Urinary bladder (tissue), 4 donors: ENCODE data around the gene ZCCHC7. TPM values are rescaled to one million over a fixed set of nuclear protein-coding genes. Genes with fewer than 3 reads are reported as not detected.

Source experiments
- DNase-seq: peaks from one replicate; pipeline ENCODE4 v3.0.0-alpha.2; 2015; ENCODE audit errors: extremely low spot score
- H3K27ac ChIP-seq: one replicate; pipeline ENCODE4 v1.5.1; 2013; ENCODE audit warnings: low read depth, mild to moderate bottlenecking, moderate library complexity
- H3K36me3 ChIP-seq: one replicate; pipeline ENCODE4 v1.6.1; 2013; ENCODE audit warnings: mild to moderate bottlenecking, moderate library complexity; ENCODE audit not compliant: insufficient read depth
- H3K4me1 ChIP-seq: one replicate; pipeline ENCODE4 v1.6.1; 2013; ENCODE audit warnings: mild to moderate bottlenecking, moderate library complexity; ENCODE audit not compliant: insufficient read depth
- H3K4me3 ChIP-seq: one replicate; pipeline ENCODE4 v1.5.1; 2013; ENCODE audit warnings: low read depth, low read length
- WGBS: extraction: QIAGEN DNeasy Blood & Tissue Kit; methylation state at CpG from one replicate; pipeline ENCODE4 v1.1.7; 2013; 5-methylcytosine and 5-hydroxymethylcytosine counted together
- polyA plus RNA-seq: library from polyadenylated mRNA; stranded (reverse); fragments of 200-250 nt; gene quantifications from one replicate; pipeline ENCODE4 v1.2.3, GENCODE V29; 2013
- total RNA-seq: library from RNA; depleted of rRNA; stranded (reverse); fragments of >200 nt; gene quantifications from one replicate; pipeline ENCODE4 v1.2.3, GENCODE V29; 2014
- donor health status: healthy with polysubstance abuse.
- donor health status: healthy.

Gene ZCCHC7
- total and polyA plus RNA-seq, 2 donors, result 10.9 to 40.7 TPM

GRCh38 chr9:37215381-37215780, 95.0 kb downstream of the ZCCHC7 start:
- Histone ChIP-seq H3K36me3 (no peaks in the 10 kb centered on the region), H3K4me1 (no peaks in the 10 kb centered on the region), H3K4me3 (no peak overlapping the region), H3K27ac (no peak overlapping the region)
- no peak for DNase-seq
- WGBS, result 80% methylated on average over 4 of the region's 4 CpGs

- 78% methylated on average over 1 of the region's 1 CpG for WGBS
- H3K4me1 ChIP-seq, result no peaks in the 10 kb centered on the region
- H3K36me3 ChIP-seq, result no peaks in the 10 kb centered on the region
- no peak for DNase-seq
- no peak overlapping the region for H3K4me3 ChIP-seq
- no peak overlapping the region for H3K27ac ChIP-seq
These were observed 95.5 kb downstream of the ZCCHC7 start for GRCh38 chr9:37215830-37216229.

GRCh38 chr9:37217161-37217560, 96.8 kb downstream of the ZCCHC7 start:
- 99% methylated on average over 2 of the region's 2 CpGs for WGBS
- no peak overlapping the region for H3K27ac ChIP-seq
- no peak overlapping the region for H3K4me3 ChIP-seq
- no peaks in the 10 kb centered on the region for H3K4me1 ChIP-seq
- H3K36me3 ChIP-seq, result no peaks in the 10 kb centered on the region
- no peak for DNase-seq

GRCh38 chr9:37218800-37219425, 98.5 kb downstream of the ZCCHC7 start:
- no peaks in the 10 kb centered on the region for H3K36me3 ChIP-seq
- WGBS, result 83% methylated on average over 5 of the region's 5 CpGs
- H3K27ac ChIP-seq, result no peak overlapping the region
- no peaks in the 10 kb centered on the region for H3K4me1 ChIP-seq
- DNase-seq, result no peak
- H3K4me3 ChIP-seq, result no peak overlapping the region

- DNase-seq, result no peak
- Histone ChIP-seq H3K36me3 (no peaks in the 10 kb centered on the region), H3K27ac (no peak overlapping the region), H3K4me1 (no peaks in the 10 kb centered on the region), H3K4me3 (no peak overlapping the region)
- 89% methylated on average over 4 of the region's 4 CpGs for WGBS
These were observed 100.6 kb downstream of the ZCCHC7 start for GRCh38 chr9:37220971-37221370.

GRCh38 chr9:37221489-37222106, 101.2 kb downstream of the ZCCHC7 start:
- WGBS, result 99% methylated on average over 1 of the region's 1 CpG
- no peak overlapping the region for H3K27ac ChIP-seq
- no peak for DNase-seq
- no peaks in the 10 kb centered on the region for H3K36me3 ChIP-seq
- H3K4me3 ChIP-seq, result no peak overlapping the region
- H3K4me1 ChIP-seq, result no peaks in the 10 kb centered on the region

GRCh38 chr9:37229455-37229854, 109.1 kb downstream of the ZCCHC7 start:
- no peaks in the 10 kb centered on the region for H3K36me3 ChIP-seq
- no peaks in the 10 kb centered on the region for H3K4me1 ChIP-seq
- DNase-seq, result no peak
- H3K27ac ChIP-seq, result no peak overlapping the region
- 90% methylated on average over 1 of the region's 1 CpG for WGBS
- no peak overlapping the region for H3K4me3 ChIP-seq

GRCh38 chr9:37229882-37230482, 109.6 kb downstream of the ZCCHC7 start:
- H3K27ac ChIP-seq, result no peak overlapping the region
- H3K36me3 ChIP-seq, result no peaks in the 10 kb centered on the region
- 76% methylated on average over 4 of the region's 4 CpGs for WGBS
- DNase-seq, result no peak
- no peaks in the 10 kb centered on the region for H3K4me1 ChIP-seq
- no peak overlapping the region for H3K4me3 ChIP-seq

GRCh38 chr9:37236822-37237221, 116.4 kb downstream of the ZCCHC7 start:
- DNase-seq, result no peak
- H3K27ac ChIP-seq, result no peak overlapping the region
- H3K4me3 ChIP-seq, result no peak overlapping the region
- H3K4me1 ChIP-seq, result no peaks in the 10 kb centered on the region
- no peaks in the 10 kb centered on the region for H3K36me3 ChIP-seq
- 95% methylated on average over 2 of the region's 2 CpGs for WGBS

GRCh38 chr9:37238122-37238521, 117.7 kb downstream of the ZCCHC7 start:
- no peak for DNase-seq
- no peak overlapping the region for H3K27ac ChIP-seq
- H3K4me3 ChIP-seq, result no peak overlapping the region
- no peaks in the 10 kb centered on the region for H3K36me3 ChIP-seq
- no peaks in the 10 kb centered on the region for H3K4me1 ChIP-seq

GRCh38 chr9:37239224-37239859, 119.0 kb downstream of the ZCCHC7 start:
- 89% methylated on average over 4 of the region's 4 CpGs for WGBS
- H3K27ac ChIP-seq, result no peak overlapping the region
- no peaks in the 10 kb centered on the region for H3K36me3 ChIP-seq
- DNase-seq, result no peak
- H3K4me3 ChIP-seq, result no peak overlapping the region
- H3K4me1 ChIP-seq, result no peaks in the 10 kb centered on the region

- H3K4me3 ChIP-seq, result no peak overlapping the region
- WGBS, result 94% methylated on average over 2 of the region's 2 CpGs
- DNase-seq, result no peak
These were observed 119.5 kb downstream of the ZCCHC7 start for GRCh38 chr9:37239921-37240320.

GRCh38 chr9:37241340-37241739, 121.0 kb downstream of the ZCCHC7 start:
- WGBS, result 80% methylated on average over 1 of the region's 1 CpG
- Histone ChIP-seq H3K27ac (no peak overlapping the region), H3K4me3 (no peak overlapping the region), H3K4me1 (no peaks in the 10 kb centered on the region), H3K36me3 (no peaks in the 10 kb centered on the region)
- DNase-seq, result no peak

More at GRCh38 chr9:37239921-37240320, 119.5 kb downstream of the ZCCHC7 start:
- Histone ChIP-seq H3K36me3 (no peaks in the 10 kb centered on the region), H3K27ac (no peak overlapping the region), H3K4me1 (no peaks in the 10 kb centered on the region)

- DNase-seq, result no peak
- no peak overlapping the region for H3K27ac ChIP-seq
- no peaks in the 10 kb centered on the region for H3K36me3 ChIP-seq
- no peaks in the 10 kb centered on the region for H3K4me1 ChIP-seq
- 81% methylated on average over 1 of the region's 1 CpG for WGBS
- no peak overlapping the region for H3K4me3 ChIP-seq
These were observed 121.7 kb downstream of the ZCCHC7 start for GRCh38 chr9:37242089-37242488.
